Effector memory CD8-positive, alpha-beta T cell (primary cell): ENCODE results near the gene POSTN.

ENCODE experiments used
- ATAC-seq: fragments of 150-1000 bp; cut with Tn5 transposase; replicated peaks from 2 replicates; pipeline ENCODE4 v1.10.0; 2021; ENCODE audit warnings: mild to moderate bottlenecking, moderate library complexity
- DNase-seq, 3 experiments: peaks; one replicate each; pipeline ENCODE4 v3.0.0; 2021
- H3K27ac Mint-ChIP-seq, 2 donors: one replicate each; pipeline ENCODE4 v1.8.0; 2022; ENCODE audit warnings: mild to moderate bottlenecking in 2 of 2, mixed read lengths in 2 of 2, moderate library complexity in 2 of 2
- H3K27me3 Mint-ChIP-seq, 2 donors: one replicate each; pipeline ENCODE4 v1.8.0; 2022; ENCODE audit warnings: mixed read lengths in 2 of 2
- H3K36me3 Mint-ChIP-seq: one replicate; pipeline ENCODE4 v1.8.0; 2022; ENCODE audit warnings: mild to moderate bottlenecking, moderate library complexity, mixed read lengths; ENCODE audit not compliant: insufficient read depth
- H3K4me1 Mint-ChIP-seq, 2 donors: one replicate each; pipeline ENCODE4 v1.8.0; 2022; ENCODE audit warnings: low read depth in 2 of 2, mixed read lengths in 2 of 2
- H3K4me3 Mint-ChIP-seq, 2 donors: one replicate each; pipeline ENCODE4 v1.8.0; 2022; ENCODE audit warnings: mild to moderate bottlenecking in 2 of 2, mixed read lengths in 2 of 2, moderate library complexity in 2 of 2
- H3K9me3 Mint-ChIP-seq, 2 donors: one replicate each; pipeline ENCODE4 v1.8.0; 2022; ENCODE audit warnings: mixed read lengths in 2 of 2
- total RNA-seq, 9 experiments: gene quantifications; one replicate each; lab custom pipeline; 2026; lab: John Stamatoyannopoulos, UW

The POSTN gene
- total RNA-seq, result 0 to 0.12 (median 0) reads per million in 9 experiments

- DNase-seq, result no peak
- H3K9me3 Mint-ChIP-seq, result peaks cover 0 to 4% of the 10 kb centered on the region in 2 donors
- no peaks in the 10 kb centered on the region for H3K27me3 Mint-ChIP-seq
- no peaks in the 10 kb centered on the region for H3K4me1 Mint-ChIP-seq
- no peak within 1 kb of the TSS for H3K27ac Mint-ChIP-seq
- no peak for ATAC-seq
- H3K4me3 Mint-ChIP-seq, result no peak within 1 kb of the TSS
- no peaks in the 10 kb centered on the region for H3K36me3 Mint-ChIP-seq
Observed at GRCh38 chr13:37598597-37598996, at the start of gene POSTN. Gene POSTN (minus strand): TSS chr13:37598768. CDS start chr13:37598726, 42 bp downstream.

GRCh38 chr13:37647031-37647650 lies 48.6 kb upstream of the POSTN start:
- H3K36me3 Mint-ChIP-seq, result no peaks in the 10 kb centered on the region
- DNase-seq, result no peak

GRCh38 chr13:37646531-37646930 lies 48.0 kb upstream of the POSTN start:
- H3K4me1 Mint-ChIP-seq, result no peaks in the 10 kb centered on the region
- no peaks in the 10 kb centered on the region for H3K27me3 Mint-ChIP-seq
- ATAC-seq, result no peak
- H3K36me3 Mint-ChIP-seq, result no peaks in the 10 kb centered on the region
- H3K27ac Mint-ChIP-seq, result no peak overlapping the region
- peaks cover 3 to 21% of the 10 kb centered on the region in 2 donors for H3K9me3 Mint-ChIP-seq
- H3K4me3 Mint-ChIP-seq, result no peak overlapping the region
- DNase-seq, result no peak

More at GRCh38 chr13:37647031-37647650, 48.6 kb upstream of the POSTN start:
- ATAC-seq, result no peak
- no peaks in the 10 kb centered on the region for H3K27me3 Mint-ChIP-seq
- H3K4me1 Mint-ChIP-seq, result no peaks in the 10 kb centered on the region
- no peak overlapping the region for H3K27ac Mint-ChIP-seq
- H3K4me3 Mint-ChIP-seq, result no peak overlapping the region
- peaks cover 3 to 16% of the 10 kb centered on the region in 2 donors for H3K9me3 Mint-ChIP-seq

GRCh38 chr13:37645181-37645740 lies 46.7 kb upstream of the POSTN start:
- no peak overlapping the region for H3K27ac Mint-ChIP-seq
- H3K4me3 Mint-ChIP-seq, result no peak overlapping the region

GRCh38 chr13:37641391-37641790 lies 42.8 kb upstream of the POSTN start:
- H3K36me3 Mint-ChIP-seq, result no peaks in the 10 kb centered on the region
- H3K27me3 Mint-ChIP-seq, result no peaks in the 10 kb centered on the region
- H3K4me1 Mint-ChIP-seq, result no peaks in the 10 kb centered on the region
- H3K27ac Mint-ChIP-seq, result no peak overlapping the region
- peaks cover 6 to 15% of the 10 kb centered on the region in 2 donors for H3K9me3 Mint-ChIP-seq
- DNase-seq, result no peak
- ATAC-seq, result no peak
- no peak overlapping the region for H3K4me3 Mint-ChIP-seq

More at GRCh38 chr13:37645181-37645740, 46.7 kb upstream of the POSTN start:
- Mint-ChIP-seq H3K27me3 (no peaks in the 10 kb centered on the region), H3K36me3 (no peaks in the 10 kb centered on the region), H3K9me3 (peaks cover 3 to 22% of the 10 kb centered on the region in 2 donors), H3K4me1 (no peaks in the 10 kb centered on the region)
- DNase-seq, result no peak
- ATAC-seq, result no peak

- Mint-ChIP-seq H3K9me3 (peaks cover 5 to 15% of the 10 kb centered on the region in 2 donors), H3K27me3 (no peaks in the 10 kb centered on the region), H3K4me1 (no peaks in the 10 kb centered on the region), H3K36me3 (no peaks in the 10 kb centered on the region), H3K27ac (no peak overlapping the region), H3K4me3 (no peak overlapping the region)
- no peak for ATAC-seq
- DNase-seq, result no peak
Observed at GRCh38 chr13:37640499-37640898, 41.9 kb upstream of the POSTN start.

- no peaks in the 10 kb centered on the region for H3K27me3 Mint-ChIP-seq
- no peak overlapping the region for H3K4me3 Mint-ChIP-seq
- no peaks in the 10 kb centered on the region for H3K36me3 Mint-ChIP-seq
- DNase-seq (no peak), ATAC-seq (no peak)
- no peak overlapping the region for H3K27ac Mint-ChIP-seq
- H3K9me3 Mint-ChIP-seq, result peaks cover 3% of the 10 kb centered on the region in 2 donors
- no peaks in the 10 kb centered on the region for H3K4me1 Mint-ChIP-seq
Observed at GRCh38 chr13:37636701-37637100, 38.1 kb upstream of the POSTN start.

- H3K27me3 Mint-ChIP-seq, result no peaks in the 10 kb centered on the region
- ATAC-seq (no peak), DNase-seq (no peak)
- H3K4me3 Mint-ChIP-seq, result no peak overlapping the region
- H3K27ac Mint-ChIP-seq, result no peak overlapping the region
- no peaks in the 10 kb centered on the region for H3K36me3 Mint-ChIP-seq
- H3K9me3 Mint-ChIP-seq, result peaks cover 0 to 4% of the 10 kb centered on the region in 2 donors
- no peaks in the 10 kb centered on the region for H3K4me1 Mint-ChIP-seq
Observed at GRCh38 chr13:37632294-37632693, 33.7 kb upstream of the POSTN start.

GRCh38 chr13:37627428-37627827 lies 28.9 kb upstream of the POSTN start:
- ATAC-seq, result no peak
- H3K4me1 Mint-ChIP-seq, result no peaks in the 10 kb centered on the region
- no peak overlapping the region for H3K27ac Mint-ChIP-seq
- H3K9me3 Mint-ChIP-seq, result peaks cover 0 to 7% of the 10 kb centered on the region in 2 donors
- H3K4me3 Mint-ChIP-seq, result no peak overlapping the region
- DNase-seq, result no peak
- H3K27me3 Mint-ChIP-seq, result no peaks in the 10 kb centered on the region
- no peaks in the 10 kb centered on the region for H3K36me3 Mint-ChIP-seq

GRCh38 chr13:37621811-37622361 lies 23.3 kb upstream of the POSTN start:
- Mint-ChIP-seq H3K27ac (no peak overlapping the region), H3K4me3 (no peak overlapping the region), H3K9me3 (peaks cover 8 to 10% of the 10 kb centered on the region in 2 donors), H3K36me3 (no peaks in the 10 kb centered on the region), H3K4me1 (no peaks in the 10 kb centered on the region), H3K27me3 (no peaks in the 10 kb centered on the region)
- DNase-seq, result no peak
- ATAC-seq, result no peak

GRCh38 chr13:37618554-37618953 lies 20.0 kb upstream of the POSTN start:
- Mint-ChIP-seq H3K4me1 (no peaks in the 10 kb centered on the region), H3K27ac (no peak overlapping the region), H3K27me3 (no peaks in the 10 kb centered on the region), H3K9me3 (peaks cover 7 to 8% of the 10 kb centered on the region in 2 donors), H3K4me3 (no peak overlapping the region), H3K36me3 (no peaks in the 10 kb centered on the region)
- no peak for DNase-seq
- ATAC-seq, result no peak

GRCh38 chr13:37617173-37617572 lies 18.6 kb upstream of the POSTN start:
- Mint-ChIP-seq H3K4me1 (no peaks in the 10 kb centered on the region), H3K9me3 (peaks cover 3 to 8% of the 10 kb centered on the region in 2 donors), H3K27ac (no peak overlapping the region), H3K27me3 (no peaks in the 10 kb centered on the region), H3K36me3 (no peaks in the 10 kb centered on the region), H3K4me3 (no peak overlapping the region)
- no peak for ATAC-seq
- DNase-seq, result no peak

- Mint-ChIP-seq H3K9me3 (peaks cover 2 to 4% of the 10 kb centered on the region in 2 donors), H3K27me3 (no peaks in the 10 kb centered on the region), H3K27ac (no peak overlapping the region), H3K36me3 (no peaks in the 10 kb centered on the region), H3K4me1 (no peaks in the 10 kb centered on the region), H3K4me3 (no peak overlapping the region)
- DNase-seq (no peak), ATAC-seq (no peak)
Observed at GRCh38 chr13:37616131-37616530, 17.6 kb upstream of the POSTN start.

GRCh38 chr13:37615276-37615675 lies 16.7 kb upstream of the POSTN start:
- Mint-ChIP-seq H3K27me3 (no peaks in the 10 kb centered on the region), H3K9me3 (no peaks in the 10 kb centered on the region), H3K27ac (no peak overlapping the region), H3K4me3 (no peak overlapping the region), H3K36me3 (no peaks in the 10 kb centered on the region), H3K4me1 (no peaks in the 10 kb centered on the region)
- no peak for ATAC-seq
- no peak for DNase-seq
